Activated naive CD8-positive, alpha-beta T cell (primary cell): ENCODE measurements around the gene ZNF208.
A peak's percentile ranks its signal among the peaks of the same experiment; 100 is the strongest.
"Not testable (repeated sequence)": the region's sequence is repeated elsewhere in the genome, so short reads cannot be mapped to it uniquely, and the experiment has no call there.

Experiments
- H3K27ac Mint-ChIP-seq: one replicate; pipeline ENCODE4 v1.8.0; 2021; ENCODE audit warnings: mixed read lengths
- H3K27me3 Mint-ChIP-seq: one replicate; pipeline ENCODE4 v1.8.0; 2021; ENCODE audit warnings: mixed read lengths
- H3K36me3 Mint-ChIP-seq: one replicate; pipeline ENCODE4 v1.8.0; 2021; ENCODE audit warnings: mixed read lengths
- H3K4me1 Mint-ChIP-seq: one replicate; pipeline ENCODE4 v1.8.0; 2021; ENCODE audit warnings: low read depth, mixed read lengths
- H3K4me3 Mint-ChIP-seq: one replicate; pipeline ENCODE4 v1.8.0; 2021; ENCODE audit warnings: mild to moderate bottlenecking, mixed read lengths
- H3K9me3 Mint-ChIP-seq: one replicate; pipeline ENCODE4 v1.8.0; 2021; ENCODE audit warnings: low read depth, mixed read lengths

Gene ZNF208

GRCh38 chr19:22010437-22011143, at the start of gene ZNF208:
Gene ZNF208, minus strand, starts transcription at chr19:22010943. Its CDS starts 149 bp downstream, at chr19:22010794.
- not testable (repeated sequence) for H3K27me3 Mint-ChIP-seq, H3K4me1 Mint-ChIP-seq, H3K9me3 Mint-ChIP-seq, H3K27ac Mint-ChIP-seq
- Mint-ChIP-seq H3K36me3 (peaks cover 11% of the 10 kb centered on the region), H3K4me3 (peak within 1 kb of the TSS; percentile 78)

- peaks cover 2% of the 10 kb centered on the region for H3K4me1 Mint-ChIP-seq
- peak overlapping the region; percentile 82 for H3K27ac Mint-ChIP-seq
- H3K27me3 Mint-ChIP-seq: no peaks in the 10 kb centered on the region
- no peaks in the 10 kb centered on the region for H3K9me3 Mint-ChIP-seq
- H3K4me3 Mint-ChIP-seq: peak overlapping the region; percentile 95
- H3K36me3 Mint-ChIP-seq: peaks cover 2% of the 10 kb centered on the region
These were observed 41.9 kb upstream of the ZNF208 start for GRCh38 chr19:22052644-22053013.

DNA sequence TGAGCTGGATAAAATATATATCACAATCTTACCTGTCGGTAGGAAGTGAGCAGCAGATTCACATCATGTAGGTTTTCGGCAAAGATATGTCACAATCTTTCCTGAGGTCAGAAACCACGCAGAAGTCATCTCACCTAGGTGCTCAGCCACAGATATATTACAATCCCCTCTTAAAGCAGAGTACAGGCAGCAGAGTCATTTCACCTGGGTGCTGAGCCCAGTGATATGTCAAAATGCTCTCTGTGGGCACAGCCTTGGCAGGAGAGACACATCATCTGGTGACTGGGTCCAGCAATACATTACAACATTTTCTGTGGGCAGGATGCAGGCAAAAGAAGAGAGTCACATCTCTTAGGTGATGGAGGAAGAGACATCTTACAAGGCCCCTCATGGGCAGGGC, 30.4 kb upstream of the ZNF208 start:
- H3K9me3 Mint-ChIP-seq, H3K27me3 Mint-ChIP-seq, H3K4me3 Mint-ChIP-seq, H3K4me1 Mint-ChIP-seq, H3K27ac Mint-ChIP-seq, H3K36me3 Mint-ChIP-seq: not testable (repeated sequence)

GRCh38 chr19:22030680-22031079, 19.9 kb upstream of the ZNF208 start:
- H3K4me1 Mint-ChIP-seq: no peaks in the 10 kb centered on the region
- H3K4me3 Mint-ChIP-seq: no peak overlapping the region
- no peaks in the 10 kb centered on the region for H3K36me3 Mint-ChIP-seq
- no peaks in the 10 kb centered on the region for H3K9me3 Mint-ChIP-seq
- H3K27ac Mint-ChIP-seq: no peak overlapping the region
- H3K27me3 Mint-ChIP-seq: no peaks in the 10 kb centered on the region

- no peaks in the 10 kb centered on the region for H3K4me1 Mint-ChIP-seq
- H3K4me3 Mint-ChIP-seq: no peak overlapping the region
These were observed 15.9 kb upstream of the ZNF208 start for GRCh38 chr19:22026687-22027086.

DNA sequence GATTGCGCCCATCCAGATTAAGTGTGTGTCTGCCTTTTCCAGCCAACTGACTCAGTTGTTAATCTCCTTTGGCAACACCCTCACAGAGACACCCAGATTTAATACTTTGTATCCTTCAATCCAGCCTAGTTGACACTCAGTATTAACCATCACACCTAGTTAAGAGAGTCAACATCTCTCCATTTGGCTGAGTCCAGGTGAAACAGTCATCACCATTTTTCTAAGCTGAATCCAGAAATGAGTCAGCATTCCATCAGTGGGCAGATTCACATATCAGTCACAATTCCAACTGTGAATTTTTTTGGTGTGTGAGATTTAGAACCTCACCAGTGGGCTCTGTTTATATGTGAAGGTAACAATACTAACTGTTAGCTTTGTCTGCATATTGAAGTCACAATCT, 14.8 kb upstream of the ZNF208 start:
- H3K36me3 Mint-ChIP-seq, H3K4me1 Mint-ChIP-seq, H3K27me3 Mint-ChIP-seq, H3K27ac Mint-ChIP-seq, H3K9me3 Mint-ChIP-seq, H3K4me3 Mint-ChIP-seq: not testable (repeated sequence)

More at GRCh38 chr19:22026687-22027086, 15.9 kb upstream of the ZNF208 start:
- Mint-ChIP-seq H3K9me3 (peaks cover 3% of the 10 kb centered on the region), H3K27me3 (no peaks in the 10 kb centered on the region), H3K36me3 (no peaks in the 10 kb centered on the region), H3K27ac (no peak overlapping the region)

DNA sequence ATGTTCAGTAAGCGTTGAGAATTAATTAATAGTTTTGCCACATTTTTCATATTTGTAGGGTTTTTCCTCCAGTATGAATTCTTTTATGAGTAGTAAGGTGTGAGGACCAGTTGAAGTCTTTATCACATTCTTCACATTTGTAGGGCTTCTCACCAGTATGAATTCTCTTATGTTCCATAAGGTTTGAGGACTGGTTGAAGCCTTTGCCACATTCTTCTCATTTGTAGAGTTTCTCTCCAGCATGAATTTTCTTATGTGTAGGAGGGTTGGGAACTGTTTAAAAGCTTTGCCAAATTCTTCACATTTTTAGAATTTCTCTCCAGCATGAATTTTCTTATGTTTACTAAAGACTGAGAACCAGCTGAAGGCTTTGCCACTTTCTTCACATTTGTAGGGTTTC, 40.3 kb downstream of the ZNF208 start:
- no peak overlapping the region for H3K27ac Mint-ChIP-seq

GRCh38 chr19:21947775-21948174, 63.0 kb downstream of the ZNF208 start:
- peaks cover 3% of the 10 kb centered on the region for H3K36me3 Mint-ChIP-seq
- H3K9me3 Mint-ChIP-seq: peaks cover 9% of the 10 kb centered on the region
- no peaks in the 10 kb centered on the region for H3K4me1 Mint-ChIP-seq
- peaks cover 2% of the 10 kb centered on the region for H3K27me3 Mint-ChIP-seq
- H3K4me3 Mint-ChIP-seq: no peak overlapping the region
- no peak overlapping the region for H3K27ac Mint-ChIP-seq

More for the DNA sequence above, 40.3 kb downstream of the ZNF208 start:
- Mint-ChIP-seq H3K4me3 (no peak overlapping the region), H3K4me1 (no peaks in the 10 kb centered on the region), H3K36me3 (peaks cover 40% of the 10 kb centered on the region), H3K27me3 (no peaks in the 10 kb centered on the region), H3K9me3 (peaks cover 66% of the 10 kb centered on the region)

- Mint-ChIP-seq H3K27ac (no peak overlapping the region), H3K36me3 (no peaks in the 10 kb centered on the region), H3K27me3 (no peaks in the 10 kb centered on the region), H3K4me3 (no peak overlapping the region), H3K4me1 (no peaks in the 10 kb centered on the region), H3K9me3 (no peaks in the 10 kb centered on the region)
These were observed 70.1 kb downstream of the ZNF208 start for GRCh38 chr19:21940684-21941083.

DNA sequence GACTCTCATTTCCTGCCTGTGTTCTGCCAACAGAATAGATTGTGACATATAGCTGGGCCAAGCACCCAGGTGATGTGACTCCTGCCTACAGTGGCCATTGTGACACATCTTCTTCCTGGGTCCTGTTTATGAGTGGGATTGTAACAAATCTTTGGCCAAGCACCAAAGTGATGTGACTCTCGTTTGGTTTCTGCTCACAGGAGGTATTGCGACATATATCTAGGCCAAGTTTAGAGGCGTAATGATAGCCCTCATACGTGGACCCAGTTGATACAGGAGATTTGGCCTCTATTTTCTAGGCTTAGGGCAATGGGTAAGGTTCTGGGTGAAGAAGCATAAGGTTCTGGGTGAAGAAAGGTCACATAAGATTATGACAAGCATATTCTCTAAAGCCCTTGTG, 76.2 kb downstream of the ZNF208 start:
- Mint-ChIP-seq H3K36me3 (no peaks in the 10 kb centered on the region), H3K27me3 (no peaks in the 10 kb centered on the region), H3K4me3 (no peak overlapping the region), H3K27ac (no peak overlapping the region), H3K9me3 (no peaks in the 10 kb centered on the region), H3K4me1 (no peaks in the 10 kb centered on the region)

GRCh38 chr19:21934131-21934530, 76.6 kb downstream of the ZNF208 start:
- H3K4me3 Mint-ChIP-seq: no peak overlapping the region
- H3K9me3 Mint-ChIP-seq: no peaks in the 10 kb centered on the region
- H3K27ac Mint-ChIP-seq: no peak overlapping the region
- H3K36me3 Mint-ChIP-seq: peaks cover under 1% of the 10 kb centered on the region
- H3K27me3 Mint-ChIP-seq: no peaks in the 10 kb centered on the region
- no peaks in the 10 kb centered on the region for H3K4me1 Mint-ChIP-seq

- H3K4me1 Mint-ChIP-seq: no peaks in the 10 kb centered on the region
- peaks cover 36% of the 10 kb centered on the region for H3K9me3 Mint-ChIP-seq
- H3K4me3 Mint-ChIP-seq: no peak overlapping the region
These were observed 88.5 kb downstream of the ZNF208 start for GRCh38 chr19:21922276-21922675.

GRCh38 chr19:21921691-21922180, 89.0 kb downstream of the ZNF208 start:
- Mint-ChIP-seq H3K36me3 (peaks cover 5% of the 10 kb centered on the region), H3K27ac (no peak overlapping the region), H3K4me3 (no peak overlapping the region), H3K4me1 (no peaks in the 10 kb centered on the region), H3K9me3 (peaks cover 36% of the 10 kb centered on the region), H3K27me3 (peaks cover 2% of the 10 kb centered on the region)

More at GRCh38 chr19:21922276-21922675, 88.5 kb downstream of the ZNF208 start:
- peaks cover 5% of the 10 kb centered on the region for H3K36me3 Mint-ChIP-seq
- H3K27me3 Mint-ChIP-seq: peaks cover 2% of the 10 kb centered on the region
- no peak overlapping the region for H3K27ac Mint-ChIP-seq

GRCh38 chr19:21915411-21915810, 95.3 kb downstream of the ZNF208 start:
- peaks cover 5% of the 10 kb centered on the region for H3K36me3 Mint-ChIP-seq
- H3K27me3 Mint-ChIP-seq: peaks cover 2% of the 10 kb centered on the region
- no peaks in the 10 kb centered on the region for H3K4me1 Mint-ChIP-seq
- no peak overlapping the region for H3K27ac Mint-ChIP-seq
- peaks cover 30% of the 10 kb centered on the region for H3K9me3 Mint-ChIP-seq
- H3K4me3 Mint-ChIP-seq: no peak overlapping the region

DNA sequence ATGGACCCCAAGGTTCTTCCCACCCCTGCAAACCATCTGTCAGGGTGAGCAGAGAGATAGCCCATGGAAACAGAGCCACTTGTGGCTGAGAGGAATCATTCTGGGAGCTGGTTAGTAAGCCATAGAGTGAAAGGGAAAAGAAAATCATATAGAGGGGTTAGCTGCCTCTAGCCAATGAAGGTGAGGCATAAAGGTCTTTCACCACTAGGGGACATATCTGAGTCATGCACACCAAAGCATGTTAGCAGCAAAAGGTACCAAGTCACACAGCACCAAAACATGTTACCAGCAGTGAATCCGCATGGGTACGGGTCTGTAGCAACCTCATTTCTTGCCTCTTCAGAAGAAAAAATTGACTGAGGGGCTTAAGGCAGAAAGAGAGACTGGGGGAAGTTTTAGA, 98.1 kb downstream of the ZNF208 start:
- H3K27me3 Mint-ChIP-seq: no peaks in the 10 kb centered on the region
- H3K27ac Mint-ChIP-seq: no peak overlapping the region
- H3K9me3 Mint-ChIP-seq: peaks cover 10% of the 10 kb centered on the region
- H3K36me3 Mint-ChIP-seq: no peaks in the 10 kb centered on the region
- H3K4me3 Mint-ChIP-seq: no peak overlapping the region
- no peaks in the 10 kb centered on the region for H3K4me1 Mint-ChIP-seq

DNA sequence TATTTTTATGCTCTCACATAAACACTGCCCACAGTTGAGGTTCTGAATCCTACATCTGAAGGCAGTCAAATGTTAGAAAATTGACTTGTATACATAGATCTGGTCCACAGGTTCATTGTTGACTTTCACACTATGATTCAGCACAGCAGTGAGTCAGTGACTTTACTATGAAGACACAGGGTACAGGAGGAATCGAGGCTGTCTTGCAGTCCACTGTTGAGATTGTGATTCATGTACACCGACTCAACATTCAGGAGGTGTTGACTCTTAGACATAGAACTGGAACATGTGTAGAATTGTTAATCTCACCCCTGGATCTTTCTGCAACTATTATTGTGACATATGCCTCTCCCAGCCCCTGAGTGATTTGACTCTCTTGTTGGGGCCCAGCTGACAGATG, 100.4 kb downstream of the ZNF208 start:
- Mint-ChIP-seq H3K27me3 (no peaks in the 10 kb centered on the region), H3K9me3 (peaks cover 11% of the 10 kb centered on the region), H3K36me3 (no peaks in the 10 kb centered on the region), H3K4me3 (no peak overlapping the region), H3K4me1 (no peaks in the 10 kb centered on the region), H3K27ac (no peak overlapping the region)
